ENCODE data around the gene SEC22A. TPM values are rescaled to one million over a fixed set of nuclear protein-coding genes. Genes with fewer than 3 reads are reported as not detected.

The SEC22A gene
- total and polyA plus RNA-seq, 10 of the 15 experiments (the other 5 are each of a cell fraction or from before 2014, with no cell fraction given) = 19.3 to 70.3 (median 36.7) TPM

DNA sequence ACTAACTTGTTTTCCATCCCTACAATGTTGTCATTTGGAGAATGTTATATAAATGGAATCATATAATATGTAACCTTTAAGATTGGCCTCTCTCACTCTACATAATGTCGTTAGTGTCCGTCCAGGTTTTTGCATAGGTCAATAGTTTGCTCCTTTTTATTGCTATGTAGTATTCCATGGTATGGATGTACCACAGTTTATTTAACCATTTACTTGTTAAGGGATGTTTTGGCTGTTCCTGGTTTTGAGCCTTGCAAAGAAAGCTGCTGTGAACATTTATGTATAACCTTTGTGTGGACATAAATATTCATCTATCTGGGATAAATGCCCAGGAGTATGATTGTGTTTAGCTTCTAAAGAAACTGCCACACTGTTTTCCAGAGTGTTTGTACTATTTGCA is 34.1 kb upstream of the SEC22A start (continued):
- no peak for TF ChIP-seq MYB (IDR thresholded peaks at IDR 0.05; ENCODE audit: borderline replicate concordance, low read depth, low read length)
- TF ChIP-seq NBN (IDR thresholded peaks at IDR 0.05) = no peak
- no peak for TF ChIP-seq MEF2B (IDR thresholded peaks at IDR 0.05; ENCODE audit: partially characterized antibody, poor library complexity, severe bottlenecking)
- no peak for TF ChIP-seq NR2C1 (IDR thresholded peaks at IDR 0.05)
- TF ChIP-seq KAT2A (conservative IDR thresholded peaks at IDR 0.05; ENCODE audit: control insufficient read depth, low read depth, low read length) = no peak
- no peak for TF ChIP-seq TAF1 (IDR thresholded peaks at IDR 0.05; ENCODE audit: borderline replicate concordance, low read depth, low read length)

DNA sequence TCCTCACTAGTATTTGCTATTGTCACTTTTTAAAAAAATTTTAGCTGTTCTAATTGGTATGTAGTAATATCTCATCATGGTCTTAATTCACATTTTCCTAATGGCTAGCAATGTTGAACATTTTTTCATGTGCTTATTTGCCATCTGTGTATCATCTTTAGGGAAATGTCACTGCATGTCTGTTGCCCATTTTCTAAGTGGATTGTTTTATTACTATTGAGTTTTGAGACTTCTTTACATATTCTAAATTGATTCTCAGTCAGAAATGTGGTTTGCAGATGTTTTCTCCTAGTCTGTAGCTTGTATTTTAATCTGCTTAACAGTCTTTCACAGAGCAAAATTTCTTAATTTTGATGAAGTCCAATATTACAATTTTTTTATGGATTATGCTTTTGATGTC is 33.6 kb upstream of the SEC22A start:
- Histone ChIP-seq H3K4me1 (ENCODE audit: control insufficient read depth, insufficient read depth, low read length) (no peaks in the 10 kb centered on the region), H3K27me3 (replicated peaks in 1 of 2; ENCODE audit: control insufficient read depth in 2 of 2, insufficient read depth in 2 of 2, low read length in 1 of 2) (no peaks in the 10 kb centered on the region), H3K79me2 (ENCODE audit: control insufficient read depth, insufficient read depth, low read length) (no peaks in the 10 kb centered on the region), H3K9me3 (replicated peaks; ENCODE audit: control insufficient read depth, insufficient read depth, low read length) (no peaks in the 10 kb centered on the region), H3K36me3 (ENCODE audit: control insufficient read depth in 2 of 2, insufficient read depth in 2 of 2, low read length in 1 of 2) (peaks cover 0 to 4% of the 10 kb centered on the region in 2 experiments; a peak in 2 of 4 replicates), H3K4me2 (ENCODE audit: control insufficient read depth, insufficient read depth) (no peak overlapping the region), H4K20me1 (ENCODE audit: control insufficient read depth, insufficient read depth) (no peaks in the 10 kb centered on the region), H3K27ac (ENCODE audit: control insufficient read depth, insufficient read depth) (no peak overlapping the region), H2AFZ (ENCODE audit: control insufficient read depth, low read depth, low read length) (no peak overlapping the region), H3K4me3 (no peak overlapping the region), H3K9ac (ENCODE audit: control insufficient read depth, insufficient read depth, low read length) (no peak overlapping the region)
- ATAC-seq (no peak), FAIRE-seq (no peak), DNase-seq (ENCODE audit: low read depth, low spot score) (no peak)
- ChIA-PET RAD21 (ENCODE audit: unreplicated experiment) (no interaction called here), POLR2A (no interaction called here), SMC1A (ENCODE audit: uncharacterized antibody, unreplicated experiment) (interaction anchor here (0.9 to 1.1 kb wide), 3 partner anchors 9 to 34 kb away, joined by 3 read pairs; partner anchors contain the start of gene SEC22A), CTCF (no interaction called here)
- in situ Hi-C loops (cut with MboI) (no loop called here), intact Hi-C loops (cut with micrococcal nuclease; ENCODE audit: unreplicated experiment) (no loop called here)
- BruUV-seq (replicated peaks) = no TSS peak
- no peak for TF ChIP-seq STAT1 (conservative IDR thresholded peaks at IDR 0.05)
- TF ChIP-seq BMI1 (IDR thresholded peaks at IDR 0.05; ENCODE audit: borderline replicate concordance) = no peak
- TF ChIP-seq PAX5 (IDR thresholded peaks at IDR 0.05; ENCODE audit: borderline replicate concordance, low read depth, low read length) = no peak
- TF ChIP-seq FOXK2 (IDR thresholded peaks at IDR 0.05) = no peak
- TF ChIP-seq, protein P1, sequence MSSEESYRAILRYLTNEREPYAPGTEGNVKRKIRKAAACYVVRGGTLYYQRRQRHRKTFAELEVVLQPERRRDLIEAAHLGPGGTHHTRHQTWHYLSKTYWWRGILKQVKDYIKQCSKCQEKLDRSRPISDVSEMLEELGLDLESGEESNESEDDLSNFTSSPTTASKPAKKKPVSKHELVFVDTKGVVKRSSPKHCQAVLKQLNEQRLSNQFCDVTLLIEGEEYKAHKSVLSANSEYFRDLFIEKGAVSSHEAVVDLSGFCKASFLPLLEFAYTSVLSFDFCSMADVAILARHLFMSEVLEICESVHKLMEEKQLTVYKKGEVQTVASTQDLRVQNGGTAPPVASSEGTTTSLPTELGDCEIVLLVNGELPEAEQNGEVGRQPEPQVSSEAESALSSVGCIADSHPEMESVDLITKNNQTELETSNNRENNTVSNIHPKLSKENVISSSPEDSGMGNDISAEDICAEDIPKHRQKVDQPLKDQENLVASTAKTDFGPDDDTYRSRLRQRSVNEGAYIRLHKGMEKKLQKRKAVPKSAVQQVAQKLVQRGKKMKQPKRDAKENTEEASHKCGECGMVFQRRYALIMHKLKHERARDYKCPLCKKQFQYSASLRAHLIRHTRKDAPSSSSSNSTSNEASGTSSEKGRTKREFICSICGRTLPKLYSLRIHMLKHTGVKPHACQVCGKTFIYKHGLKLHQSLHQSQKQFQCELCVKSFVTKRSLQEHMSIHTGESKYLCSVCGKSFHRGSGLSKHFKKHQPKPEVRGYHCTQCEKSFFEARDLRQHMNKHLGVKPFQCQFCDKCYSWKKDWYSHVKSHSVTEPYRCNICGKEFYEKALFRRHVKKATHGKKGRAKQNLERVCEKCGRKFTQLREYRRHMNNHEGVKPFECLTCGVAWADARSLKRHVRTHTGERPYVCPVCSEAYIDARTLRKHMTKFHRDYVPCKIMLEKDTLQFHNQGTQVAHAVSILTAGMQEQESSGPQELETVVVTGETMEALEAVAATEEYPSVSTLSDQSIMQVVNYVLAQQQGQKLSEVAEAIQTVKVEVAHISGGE (CRISPR knock-in tag; IDR thresholded peaks at IDR 0.05) = no peak
- TF ChIP-seq BHLHE40 (IDR thresholded peaks at IDR 0.05; ENCODE audit: borderline replicate concordance in 1 of 2, low read depth in 2 of 2, low read length in 1 of 2) = no peak
- no peak for TF ChIP-seq JUND (IDR thresholded peaks at IDR 0.05; ENCODE audit: low read depth, low read length)
- TF ChIP-seq IKZF1 (conservative IDR thresholded peaks at IDR 0.05) = no peak
- no peak for TF ChIP-seq RAD51 (IDR thresholded peaks at IDR 0.05)
- TF ChIP-seq, protein P2, sequence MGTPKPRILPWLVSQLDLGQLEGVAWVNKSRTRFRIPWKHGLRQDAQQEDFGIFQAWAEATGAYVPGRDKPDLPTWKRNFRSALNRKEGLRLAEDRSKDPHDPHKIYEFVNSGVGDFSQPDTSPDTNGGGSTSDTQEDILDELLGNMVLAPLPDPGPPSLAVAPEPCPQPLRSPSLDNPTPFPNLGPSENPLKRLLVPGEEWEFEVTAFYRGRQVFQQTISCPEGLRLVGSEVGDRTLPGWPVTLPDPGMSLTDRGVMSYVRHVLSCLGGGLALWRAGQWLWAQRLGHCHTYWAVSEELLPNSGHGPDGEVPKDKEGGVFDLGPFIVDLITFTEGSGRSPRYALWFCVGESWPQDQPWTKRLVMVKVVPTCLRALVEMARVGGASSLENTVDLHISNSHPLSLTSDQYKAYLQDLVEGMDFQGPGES (IDR thresholded peaks at IDR 0.05) = no peak
- no peak for TF ChIP-seq MXI1 (IDR thresholded peaks at IDR 0.05; ENCODE audit: low read depth, low read length)
- TF ChIP-seq, protein P3, sequence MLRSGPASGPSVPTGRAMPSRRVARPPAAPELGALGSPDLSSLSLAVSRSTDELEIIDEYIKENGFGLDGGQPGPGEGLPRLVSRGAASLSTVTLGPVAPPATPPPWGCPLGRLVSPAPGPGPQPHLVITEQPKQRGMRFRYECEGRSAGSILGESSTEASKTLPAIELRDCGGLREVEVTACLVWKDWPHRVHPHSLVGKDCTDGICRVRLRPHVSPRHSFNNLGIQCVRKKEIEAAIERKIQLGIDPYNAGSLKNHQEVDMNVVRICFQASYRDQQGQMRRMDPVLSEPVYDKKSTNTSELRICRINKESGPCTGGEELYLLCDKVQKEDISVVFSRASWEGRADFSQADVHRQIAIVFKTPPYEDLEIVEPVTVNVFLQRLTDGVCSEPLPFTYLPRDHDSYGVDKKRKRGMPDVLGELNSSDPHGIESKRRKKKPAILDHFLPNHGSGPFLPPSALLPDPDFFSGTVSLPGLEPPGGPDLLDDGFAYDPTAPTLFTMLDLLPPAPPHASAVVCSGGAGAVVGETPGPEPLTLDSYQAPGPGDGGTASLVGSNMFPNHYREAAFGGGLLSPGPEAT (IDR thresholded peaks at IDR 0.05; ENCODE audit: low read depth) = no peak
- TF ChIP-seq POLR2AphosphoS5 (IDR thresholded peaks at IDR 0.05; ENCODE audit: low read length) = no peak
- no peak for TF ChIP-seq SMARCA5 (IDR thresholded peaks at IDR 0.05)

Measured in GM12878 (cell line).